T follicular helper cell (primary cell): ENCODE data around the gene C14orf132.

Source experiments
- DNase-seq: peaks from one replicate; pipeline ENCODE4 v3.0.0-alpha.2; 2020; ENCODE audit warnings: low read depth

Gene C14orf132

DNA sequence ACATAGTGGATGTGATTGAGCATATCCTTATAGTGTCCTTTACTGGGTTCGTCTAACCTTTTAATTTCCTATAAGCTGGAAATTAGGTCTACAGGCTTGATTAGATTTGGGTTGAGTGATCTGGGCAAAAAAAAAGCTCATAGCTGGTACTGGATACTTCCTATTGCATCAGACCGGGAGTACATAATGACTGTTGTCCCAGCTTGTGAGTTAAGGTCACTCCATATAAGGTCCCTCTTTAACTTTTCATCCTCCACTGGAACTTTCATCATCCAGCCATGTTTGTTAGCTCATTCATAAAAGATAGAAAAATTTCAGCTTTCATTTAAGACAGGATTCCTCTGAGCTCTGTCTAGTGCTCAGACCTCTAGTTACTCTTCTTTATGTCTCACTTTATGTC lies 80.8 kb downstream of the C14orf132 start:
- DNase-seq, result no peak

DNA sequence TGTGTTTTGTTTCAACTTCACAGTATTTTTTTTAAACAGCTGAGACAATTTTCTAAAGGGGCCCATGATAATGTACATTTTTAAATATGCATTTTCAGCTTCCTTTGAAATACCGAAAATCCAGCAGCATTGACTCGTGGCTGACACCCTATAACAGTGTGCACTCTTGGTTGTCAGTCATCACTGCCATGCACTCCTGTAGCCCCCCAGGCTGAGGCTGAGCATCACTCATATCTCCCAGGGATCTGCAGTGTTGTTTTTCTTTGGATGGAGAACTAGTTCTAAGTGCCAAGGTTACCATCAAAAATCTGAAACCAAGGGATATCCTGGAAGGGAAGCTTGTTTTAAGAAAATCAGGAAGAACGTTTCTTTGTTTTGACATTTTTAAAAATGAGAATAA lies 81.2 kb downstream of the C14orf132 start:
- DNase-seq, result no peak

- no peak for DNase-seq
Measured at GRCh38 chr14:96120941-96121340, 81.8 kb downstream of the C14orf132 start.

DNA sequence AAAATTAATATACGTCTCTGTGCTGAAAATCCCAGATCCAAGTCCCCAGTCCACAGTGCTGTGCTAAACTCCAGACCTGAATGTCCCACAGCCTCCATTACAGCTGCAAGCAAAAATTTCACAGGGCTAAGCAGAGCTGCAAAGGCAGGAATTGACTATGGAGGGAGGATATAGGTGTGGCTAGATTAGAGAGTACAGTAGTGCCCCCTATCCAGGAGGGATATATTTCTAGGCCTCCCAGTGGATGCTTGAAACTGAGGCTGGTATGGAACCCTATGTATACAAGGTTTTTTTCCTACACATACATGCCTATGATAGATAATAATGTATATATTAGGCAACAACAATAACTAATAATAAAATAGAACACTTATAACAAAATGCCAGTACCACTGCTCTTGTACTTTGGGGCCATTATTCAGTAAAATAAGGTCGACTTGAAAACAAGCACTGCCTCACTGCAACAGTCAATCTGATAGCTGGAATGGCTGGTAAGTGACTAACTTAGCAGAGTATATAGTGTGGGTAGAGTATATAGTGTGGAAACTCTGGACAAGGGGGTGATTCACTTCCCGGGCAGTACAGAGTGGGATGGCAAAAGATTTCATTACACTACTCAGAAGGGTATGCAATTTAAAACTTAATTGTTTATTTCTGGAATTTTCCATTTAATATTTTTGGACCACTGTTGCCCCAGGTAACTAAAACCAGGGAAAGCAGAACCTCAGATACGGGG lies 82.7 kb downstream of the C14orf132 start:
- no peak for DNase-seq

DNA sequence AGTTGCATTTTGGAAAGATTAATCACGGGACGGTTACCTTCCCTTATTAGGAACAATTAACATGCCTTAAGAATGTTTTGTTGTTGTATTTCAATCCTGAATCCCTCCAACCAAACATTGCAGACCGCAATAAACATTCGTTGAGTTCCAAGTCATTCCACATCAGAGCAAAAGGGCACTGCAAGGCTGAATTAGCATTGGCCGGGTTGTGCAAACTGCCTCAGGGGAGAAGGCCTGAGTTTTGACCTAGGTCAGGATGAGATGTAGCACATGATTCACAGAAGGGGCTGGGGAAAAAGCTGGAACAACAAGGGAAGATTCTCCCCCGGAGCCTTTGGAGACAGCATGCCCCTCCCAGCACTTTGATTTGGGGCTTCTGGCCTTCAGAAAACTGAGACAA lies 83.3 kb downstream of the C14orf132 start:
- DNase-seq, result no peak

DNA sequence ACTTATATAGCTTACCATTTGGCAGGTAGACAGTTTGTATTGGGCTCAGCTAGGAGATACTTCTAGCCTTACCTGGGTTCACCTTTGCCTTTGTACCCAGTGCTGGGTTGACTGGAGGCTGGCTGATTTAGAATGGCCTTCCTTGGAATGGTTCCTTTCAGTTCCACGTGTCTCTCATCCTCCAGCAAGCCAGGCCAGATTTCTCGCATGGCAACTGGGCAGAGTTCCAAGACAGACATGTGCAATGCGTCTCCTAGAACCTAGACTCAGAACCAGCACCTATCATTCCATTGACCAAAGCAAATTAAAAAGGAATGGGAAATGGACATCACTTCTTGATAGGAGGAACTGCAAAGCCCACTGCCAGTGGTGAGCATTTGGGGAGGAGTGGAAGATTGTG lies 86.4 kb downstream of the C14orf132 start:
- no peak for DNase-seq

DNA sequence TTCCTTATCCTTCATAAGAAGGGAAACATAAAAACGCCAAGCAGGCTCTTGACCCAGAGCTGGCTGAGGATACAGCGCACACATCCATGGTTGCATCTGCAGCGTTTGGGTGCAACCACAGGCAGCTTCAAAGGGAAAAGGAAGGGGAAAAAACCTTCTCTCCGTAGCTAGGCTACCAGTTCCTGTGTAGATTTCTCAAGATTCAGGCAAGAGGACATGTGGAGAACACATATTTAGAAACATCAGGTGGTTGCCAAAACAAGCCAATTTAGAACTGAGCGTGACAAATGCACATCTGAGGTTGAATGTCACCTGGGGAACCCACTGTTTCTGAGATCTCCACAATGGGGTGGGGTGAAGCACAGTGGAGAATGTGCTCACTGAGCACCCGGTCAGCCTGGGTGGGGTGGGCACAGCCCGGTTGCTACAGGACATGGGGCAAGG lies 87.2 kb downstream of the C14orf132 start:
- peak; percentile 7 for DNase-seq

- no peak for DNase-seq
Measured at GRCh38 chr14:96126783-96127271, 87.7 kb downstream of the C14orf132 start.

- no peak for DNase-seq
Measured at GRCh38 chr14:96129128-96129736, 90.1 kb downstream of the C14orf132 start.

DNA sequence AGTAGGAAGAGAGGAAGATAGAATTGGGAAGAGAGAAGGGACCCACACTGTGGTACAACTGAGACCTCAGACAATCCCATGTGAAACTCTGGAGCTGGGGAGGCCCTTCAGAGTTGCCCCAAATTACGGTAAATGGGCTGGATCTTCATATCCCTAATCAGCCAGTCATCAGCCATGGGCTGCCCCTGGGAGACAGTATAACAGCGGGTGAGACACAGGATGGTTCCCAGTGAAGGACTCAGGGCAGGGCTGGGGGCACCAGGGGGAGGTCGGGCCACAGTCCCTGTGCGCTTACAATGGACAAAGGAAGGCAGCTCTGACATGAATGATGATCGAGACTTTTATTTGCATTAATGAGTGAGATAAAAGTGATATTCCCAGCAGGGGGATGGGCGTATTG lies 91.2 kb downstream of the C14orf132 start:
- no peak for DNase-seq

- DNase-seq, result no peak
Measured at GRCh38 chr14:96130854-96131253, 91.7 kb downstream of the C14orf132 start.

GRCh38 chr14:96131836-96132235 lies 92.7 kb downstream of the C14orf132 start:
- DNase-seq, result no peak

- DNase-seq, result no peak
Measured at GRCh38 chr14:96134508-96134907, 95.3 kb downstream of the C14orf132 start.

GRCh38 chr14:96135285-96135684 lies 96.1 kb downstream of the C14orf132 start:
- no peak for DNase-seq

GRCh38 chr14:96136371-96137005 lies 97.3 kb downstream of the C14orf132 start:
- DNase-seq, result no peak

DNA sequence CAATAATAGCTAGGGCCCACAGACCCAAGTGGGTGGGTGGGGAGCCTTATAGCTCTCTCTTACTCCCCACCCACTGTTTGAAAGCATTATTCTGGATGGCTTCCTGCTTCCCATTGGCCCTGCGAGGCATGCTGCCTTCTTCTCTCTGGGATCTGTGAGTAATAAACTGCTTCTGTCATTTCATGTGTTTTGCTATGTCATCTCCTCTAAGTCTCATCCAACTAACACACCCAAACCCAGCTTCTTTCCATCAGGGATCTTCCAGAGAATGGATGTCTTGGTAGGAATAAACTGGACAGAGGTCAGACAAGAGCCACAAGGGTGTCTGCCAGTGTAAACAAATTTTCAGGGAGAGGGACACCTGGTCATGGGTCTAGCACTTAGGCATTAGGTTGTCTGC lies 99.1 kb downstream of the C14orf132 start:
- no peak for DNase-seq

- DNase-seq, result no peak
Measured at GRCh38 chr14:96139169-96139568, 100.0 kb downstream of the C14orf132 start.

DNA sequence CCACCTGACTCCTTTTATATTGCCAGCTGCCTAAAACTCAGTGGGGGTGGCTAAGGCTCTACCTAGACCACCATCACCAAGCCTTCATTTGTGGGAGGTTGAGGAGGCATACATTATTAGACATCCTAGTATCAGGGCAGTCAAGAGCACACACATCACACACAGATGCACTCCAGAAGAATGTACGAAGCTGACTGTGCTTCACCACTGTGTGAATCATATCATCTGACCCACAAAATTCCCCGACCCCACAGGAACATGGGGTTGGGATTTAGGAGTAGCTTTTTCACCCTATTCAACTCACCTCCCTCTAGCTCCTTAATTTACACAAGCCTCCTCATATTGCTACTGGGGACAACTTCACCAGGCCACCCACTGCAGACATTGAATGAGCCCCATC lies 100.7 kb downstream of the C14orf132 start:
- DNase-seq, result no peak

- no peak for DNase-seq
Measured at GRCh38 chr14:96140952-96141351, 101.8 kb downstream of the C14orf132 start.
